GM19025 (cell line): Measurements from ENCODE around the gene SCAF4.

Experiments used
- ATAC-seq: cut with Tn5 transposase; IDR thresholded peaks from one replicate; pipeline ENCODE4 v1.9.1; 2021; ENCODE audit warnings: mild to moderate bottlenecking, low read depth, moderate library complexity; ENCODE audit not compliant: unreplicated experiment

The SCAF4 gene

GRCh38 chr21:31714741-31715365, 17.1 kb downstream of the SCAF4 start:
- ATAC-seq: no peak

GRCh38 chr21:31713973-31714740, 17.8 kb downstream of the SCAF4 start:
- ATAC-seq: no peak

DNA sequence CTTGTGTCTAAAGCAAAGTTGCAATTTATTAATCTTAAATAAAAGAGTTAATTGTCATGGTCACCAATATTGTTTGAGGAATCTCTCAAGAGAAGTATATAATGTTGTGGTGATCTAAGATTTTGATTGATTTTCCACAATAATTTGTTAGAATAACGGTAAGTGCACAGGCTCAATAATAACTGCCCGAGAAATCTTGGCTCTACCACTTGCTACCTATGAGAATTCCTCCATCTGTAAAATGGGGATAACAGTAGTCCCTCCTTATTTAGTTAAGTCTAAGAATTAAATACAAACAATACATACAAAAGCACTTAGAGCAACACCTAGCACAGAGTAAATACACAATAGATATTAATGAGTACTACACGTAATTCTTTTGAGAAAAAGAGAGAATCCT, 18.8 kb downstream of the SCAF4 start:
- ATAC-seq: no peak

DNA sequence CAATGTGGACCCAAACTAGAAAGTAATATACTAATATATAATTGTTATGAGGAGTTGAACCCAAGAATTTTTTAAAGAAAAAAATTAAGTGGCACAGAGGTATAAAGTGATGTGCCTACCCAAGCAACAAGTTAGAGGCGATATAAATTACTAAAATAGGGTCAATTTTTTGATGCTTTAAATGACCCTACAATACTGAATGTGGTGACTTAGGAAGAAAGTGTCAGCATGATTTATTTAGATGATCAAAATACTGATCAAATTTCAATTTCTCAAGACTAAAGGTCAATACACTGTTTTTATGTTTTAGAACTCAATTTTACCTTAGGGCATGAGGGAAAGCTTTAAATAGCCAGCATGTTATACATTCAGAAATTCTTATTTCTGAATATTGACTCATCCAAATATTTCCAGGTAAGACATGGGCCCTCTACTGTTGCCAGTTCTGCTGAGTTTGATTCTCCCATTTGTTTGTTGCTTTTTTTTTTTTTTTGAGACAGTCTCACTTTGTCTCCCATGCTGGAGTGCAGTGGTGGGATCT, 20.1 kb downstream of the SCAF4 start:
- no peak for ATAC-seq

GRCh38 chr21:31711326-31711725, 20.6 kb downstream of the SCAF4 start:
- ATAC-seq: no peak

DNA sequence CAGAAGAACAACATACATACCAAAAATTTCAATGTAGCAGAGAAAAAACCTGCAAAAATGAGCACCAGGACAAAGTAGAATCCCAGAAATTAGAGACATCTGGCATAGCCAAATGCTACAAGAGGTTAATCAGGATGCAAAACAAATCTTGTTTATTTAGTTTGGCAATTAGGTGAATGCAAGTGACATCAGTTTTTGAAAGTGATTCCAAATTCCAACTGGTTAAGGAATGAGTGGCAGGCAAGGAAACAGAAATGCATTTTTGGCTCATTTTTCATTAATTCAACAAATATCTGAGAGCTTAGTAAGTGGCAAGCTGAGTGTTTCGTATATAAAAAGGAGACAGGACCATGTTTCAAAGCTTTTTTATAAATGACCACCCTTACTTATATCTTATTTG, 21.3 kb downstream of the SCAF4 start:
- no peak for ATAC-seq

- ATAC-seq: no peak
These were observed 23.4 kb downstream of the SCAF4 start for GRCh38 chr21:31708541-31708940.

DNA sequence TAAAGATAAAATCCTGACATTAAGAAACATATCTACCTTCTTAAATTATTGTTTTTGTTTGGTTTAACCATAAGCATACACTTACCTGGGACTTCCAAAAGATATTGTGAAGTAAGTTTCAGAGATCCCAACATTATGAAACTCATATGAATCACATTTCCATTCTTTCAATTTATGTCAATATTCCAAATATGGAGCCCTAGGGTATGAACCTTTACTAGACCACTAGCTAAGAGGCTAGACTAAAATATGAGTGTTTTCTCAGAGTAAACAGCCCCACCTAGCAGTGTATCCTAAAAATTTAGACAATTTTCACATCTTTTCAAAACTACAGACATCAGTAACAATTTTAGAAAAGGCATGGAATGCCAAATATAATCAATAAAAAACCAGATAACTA, 24.4 kb downstream of the SCAF4 start:
- ATAC-seq: no peak

DNA sequence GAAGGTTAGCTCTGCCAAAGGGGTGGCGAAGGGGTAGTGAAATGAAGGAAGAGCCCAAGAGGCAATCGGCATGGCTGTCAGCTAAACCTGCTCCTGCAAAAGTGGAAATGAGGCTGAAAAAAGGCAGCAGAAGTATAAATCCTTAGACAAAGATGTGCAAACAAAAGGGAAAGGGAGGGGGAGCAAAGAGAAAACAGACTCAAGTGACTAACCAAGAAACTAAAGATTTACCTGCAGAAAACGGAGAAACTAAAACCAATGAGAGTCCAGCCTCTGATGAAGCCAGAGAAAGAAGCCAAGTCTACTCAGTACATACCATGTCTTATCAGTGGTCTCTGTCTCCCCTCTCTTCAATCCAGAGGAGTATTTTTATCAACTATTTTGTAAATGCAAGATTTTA, 25.4 kb downstream of the SCAF4 start:
- ATAC-seq: no peak

DNA sequence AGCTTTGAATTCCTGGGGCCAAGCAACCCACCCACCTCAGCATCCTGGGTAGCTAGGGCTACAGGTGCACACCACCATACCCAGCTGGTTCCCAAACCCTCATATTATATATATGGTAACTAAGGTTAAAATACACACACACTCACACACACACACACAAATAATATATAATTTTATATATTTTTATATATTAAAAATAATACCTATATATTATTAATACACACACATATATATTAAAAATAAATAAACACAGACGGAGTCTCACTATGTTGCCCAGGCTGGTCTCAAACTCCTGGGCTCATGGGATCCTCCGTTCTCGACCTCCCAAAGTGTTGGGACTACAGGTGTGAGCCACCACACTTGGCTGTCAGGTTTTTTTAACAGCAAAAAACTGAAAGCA, 31.9 kb downstream of the SCAF4 start:
- no peak for ATAC-seq

DNA sequence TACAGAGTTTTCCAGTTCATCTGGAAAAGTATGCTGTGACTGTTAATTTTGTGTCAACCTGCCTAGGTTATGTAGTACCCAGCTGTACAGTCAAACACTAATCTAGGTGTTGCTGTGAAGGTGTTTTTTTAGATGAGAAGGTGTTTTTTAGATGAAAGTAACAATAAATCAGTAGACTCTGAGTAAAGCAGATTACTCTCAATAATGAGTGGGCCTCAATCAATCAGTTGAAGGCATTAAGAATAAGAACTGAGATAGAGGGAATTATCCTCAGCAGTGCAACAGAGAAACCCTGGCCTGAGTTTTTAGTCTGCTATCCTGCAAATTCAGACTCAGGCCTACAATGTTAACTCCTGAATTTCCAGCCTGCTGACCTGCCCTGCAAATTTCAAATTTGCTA, 33.5 kb downstream of the SCAF4 start:
- ATAC-seq: no peak

DNA sequence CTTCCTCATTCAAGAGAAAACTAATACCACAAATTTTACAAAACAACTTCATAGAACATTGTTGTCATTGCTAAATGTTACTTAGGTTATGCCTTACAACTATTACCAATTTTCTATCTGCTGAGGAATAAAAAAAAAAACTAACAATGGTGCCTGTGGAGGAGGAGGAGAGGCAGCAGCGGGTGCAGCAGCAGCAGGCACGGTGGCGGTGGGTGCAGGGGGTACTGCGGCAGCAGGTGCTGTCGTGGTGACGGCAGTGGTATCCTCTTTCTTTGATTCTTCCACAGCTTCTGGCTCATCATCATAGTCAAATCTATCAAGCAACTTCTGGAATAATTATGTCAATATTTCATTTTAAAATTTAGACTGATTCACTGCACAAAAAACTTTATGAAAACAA, 35.5 kb downstream of the SCAF4 start:
- no peak for ATAC-seq

DNA sequence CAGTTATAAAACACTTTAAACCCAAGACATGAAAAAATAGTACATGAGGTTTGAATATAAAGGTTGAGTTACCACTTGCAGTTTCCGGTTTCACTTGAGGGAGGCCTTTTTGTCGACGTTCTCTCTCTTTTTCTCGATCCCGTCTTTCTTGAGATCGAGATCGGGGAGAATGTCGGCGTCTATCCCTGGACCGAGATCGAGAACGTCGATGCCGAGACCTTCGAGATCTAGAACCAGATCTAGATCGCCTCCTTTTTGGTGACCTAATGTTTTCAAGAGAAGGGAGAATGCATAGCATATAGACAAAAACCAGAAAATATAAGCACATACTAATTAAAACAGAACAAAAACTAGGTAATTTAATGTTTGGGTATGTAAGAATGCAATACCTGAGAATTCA, 38.7 kb downstream of the SCAF4 start:
- ATAC-seq: no peak

DNA sequence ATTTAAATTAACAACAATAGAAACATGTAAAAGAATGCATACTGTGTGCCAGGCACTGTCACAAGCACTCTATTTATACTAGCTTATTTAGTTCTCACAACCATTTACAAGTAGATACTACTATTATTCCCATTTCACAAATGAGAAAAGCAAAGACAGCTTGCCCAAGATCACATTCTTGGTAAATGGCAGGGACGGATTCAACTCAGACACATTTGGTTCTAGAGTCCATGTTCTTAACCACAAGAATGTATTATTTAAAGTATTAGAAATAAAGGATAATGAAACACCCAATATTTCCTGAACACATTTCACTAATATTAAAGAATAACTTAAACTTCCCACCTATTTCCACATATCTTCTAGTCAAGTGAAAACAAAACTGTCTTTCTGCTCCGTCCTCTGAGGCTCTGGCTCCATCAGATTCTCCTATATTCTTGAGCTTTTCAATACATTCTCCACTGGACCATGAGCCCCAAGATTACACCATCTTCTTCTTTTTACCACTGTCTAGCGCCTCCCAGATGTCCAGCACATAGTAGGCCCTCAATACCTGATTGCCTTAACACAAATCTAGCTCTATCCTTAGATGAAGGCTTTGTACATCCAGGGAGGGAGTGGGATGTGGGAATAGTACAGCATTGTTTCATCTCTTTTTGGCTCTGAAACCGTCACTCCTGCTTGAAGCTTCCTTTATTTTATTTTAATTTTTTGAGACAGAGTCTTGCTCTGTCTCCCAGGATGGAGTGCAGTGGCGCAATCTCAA, 43.1 kb downstream of the SCAF4 start:
- ATAC-seq: no peak

DNA sequence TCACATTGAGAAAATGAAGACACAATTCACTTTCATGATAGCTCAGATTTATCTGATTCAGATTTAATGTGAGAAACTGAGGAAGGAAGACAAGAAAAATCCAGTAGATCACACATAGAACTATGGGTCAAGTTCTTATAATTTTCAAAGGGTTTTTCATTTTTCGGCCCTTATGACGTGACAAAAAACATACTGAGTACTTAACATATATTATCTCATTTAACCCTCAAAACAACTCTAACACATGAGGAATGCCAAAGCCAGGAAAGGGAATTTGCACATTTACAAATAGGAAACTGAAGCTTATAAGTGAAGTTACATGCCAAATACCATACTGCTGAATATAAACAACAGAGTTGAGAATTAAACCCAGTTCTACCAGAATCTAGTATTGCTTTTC, 44.8 kb downstream of the SCAF4 start:
- ATAC-seq: no peak

GRCh38 chr21:31686272-31686915, 45.5 kb downstream of the SCAF4 start:
- ATAC-seq: no peak

- ATAC-seq: no peak
These were observed 47.0 kb downstream of the SCAF4 start for GRCh38 chr21:31684918-31685317.

DNA sequence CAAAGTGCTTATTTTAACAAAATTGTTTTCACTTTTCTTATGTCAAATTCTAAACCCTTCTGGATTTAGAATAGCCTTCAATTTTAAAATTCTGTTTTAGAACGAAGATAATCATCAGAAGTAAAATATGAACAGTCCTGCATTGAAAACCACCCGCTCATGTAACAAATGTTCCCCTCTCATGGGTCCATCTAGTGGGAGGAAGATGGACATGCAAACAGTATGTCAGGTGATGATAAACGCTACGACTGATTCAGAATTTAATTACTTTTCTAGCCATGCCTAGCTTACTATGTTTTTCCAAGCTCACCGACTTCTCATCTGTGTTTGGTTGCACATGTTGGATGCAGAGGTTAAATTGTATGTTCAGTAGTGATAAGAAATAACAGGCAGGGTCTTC, 48.9 kb downstream of the SCAF4 start:
- ATAC-seq: no peak

GRCh38 chr21:31682620-31683019, 49.3 kb downstream of the SCAF4 start:
- no peak for ATAC-seq

DNA sequence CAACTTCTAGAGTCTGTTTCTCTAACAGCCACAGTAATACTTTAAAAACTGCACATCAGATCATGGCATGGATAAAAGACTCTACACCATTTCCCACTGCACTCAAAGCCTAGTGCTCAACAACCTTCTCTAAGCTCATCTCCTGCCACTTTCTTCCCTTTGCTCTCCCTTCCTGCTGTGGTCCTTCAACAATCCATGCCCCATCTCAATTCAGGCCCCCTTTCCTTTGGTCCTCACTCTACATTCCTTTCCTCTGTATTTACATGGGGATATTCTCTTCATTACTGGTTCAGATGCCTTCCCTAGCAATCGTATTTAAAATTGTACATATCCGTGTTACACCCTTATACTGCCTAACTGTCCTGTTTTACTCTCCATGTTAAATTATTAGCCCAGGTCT, 53.4 kb downstream of the SCAF4 start:
- no peak for ATAC-seq

GRCh38 chr21:31677047-31677446, 54.9 kb downstream of the SCAF4 start:
- ATAC-seq: no peak
